Measurements from ENCODE around the gene COL9A3. TPM values are rescaled to one million over a fixed set of nuclear protein-coding genes. Genes with fewer than 3 reads are reported as not detected.

The COL9A3 gene
- total and polyA plus RNA-seq, 11 donors = 0.67 to 6.0 (median 2.0) TPM

DNA sequence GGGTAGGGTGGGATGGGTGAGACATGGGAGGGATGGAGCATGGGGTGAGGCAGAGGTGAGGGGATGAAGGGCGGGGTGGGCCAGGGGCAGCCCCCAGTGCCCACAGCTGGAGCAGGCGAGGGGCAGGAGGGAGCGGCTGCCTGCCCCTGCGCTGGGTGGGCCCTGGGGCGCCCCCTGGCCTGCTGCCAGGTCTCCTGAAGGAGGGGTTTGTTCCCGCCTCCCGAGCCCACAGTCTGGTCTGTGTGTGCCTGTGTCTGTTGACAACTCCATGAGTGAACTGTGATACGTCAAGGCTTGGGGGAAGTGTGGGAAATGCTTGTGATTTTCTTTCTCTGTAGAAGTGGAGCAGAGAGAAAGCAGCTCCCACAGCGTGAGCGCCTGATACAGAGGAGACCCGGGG is 31.5 kb upstream of the COL9A3 start:
- no peaks in the 10 kb centered on the region for H3K9me3 ChIP-seq
- ATAC-seq (no peak), DNase-seq (no peak)
- H3K4me1 ChIP-seq = peaks cover 0 to 19% (median 7%) of the 10 kb centered on the region in 12 donors
- TF ChIP-seq, protein P1, sequence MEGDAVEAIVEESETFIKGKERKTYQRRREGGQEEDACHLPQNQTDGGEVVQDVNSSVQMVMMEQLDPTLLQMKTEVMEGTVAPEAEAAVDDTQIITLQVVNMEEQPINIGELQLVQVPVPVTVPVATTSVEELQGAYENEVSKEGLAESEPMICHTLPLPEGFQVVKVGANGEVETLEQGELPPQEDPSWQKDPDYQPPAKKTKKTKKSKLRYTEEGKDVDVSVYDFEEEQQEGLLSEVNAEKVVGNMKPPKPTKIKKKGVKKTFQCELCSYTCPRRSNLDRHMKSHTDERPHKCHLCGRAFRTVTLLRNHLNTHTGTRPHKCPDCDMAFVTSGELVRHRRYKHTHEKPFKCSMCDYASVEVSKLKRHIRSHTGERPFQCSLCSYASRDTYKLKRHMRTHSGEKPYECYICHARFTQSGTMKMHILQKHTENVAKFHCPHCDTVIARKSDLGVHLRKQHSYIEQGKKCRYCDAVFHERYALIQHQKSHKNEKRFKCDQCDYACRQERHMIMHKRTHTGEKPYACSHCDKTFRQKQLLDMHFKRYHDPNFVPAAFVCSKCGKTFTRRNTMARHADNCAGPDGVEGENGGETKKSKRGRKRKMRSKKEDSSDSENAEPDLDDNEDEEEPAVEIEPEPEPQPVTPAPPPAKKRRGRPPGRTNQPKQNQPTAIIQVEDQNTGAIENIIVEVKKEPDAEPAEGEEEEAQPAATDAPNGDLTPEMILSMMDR (IDR thresholded peaks at IDR 0.05) = no peak
- no peak for TF ChIP-seq POLR2A (IDR thresholded peaks at IDR 0.05)
- 57 to 64% (median 60%) methylated on average over 10 to 11 of the region's 11 CpGs for WGBS, 4 donors
- H3K27ac ChIP-seq = no peak overlapping the region
- intact Hi-C loops (cut with DNase I) = loop anchor here in 1 of 10 donors (10.0 kb wide), 1 partner anchor 281 kb away; no protein-coding TSS in a partner anchor
- H3K36me3 ChIP-seq = no peaks in the 10 kb centered on the region
- no peak overlapping the region for H3K4me3 ChIP-seq
- no peaks in the 10 kb centered on the region for H3K27me3 ChIP-seq

DNA sequence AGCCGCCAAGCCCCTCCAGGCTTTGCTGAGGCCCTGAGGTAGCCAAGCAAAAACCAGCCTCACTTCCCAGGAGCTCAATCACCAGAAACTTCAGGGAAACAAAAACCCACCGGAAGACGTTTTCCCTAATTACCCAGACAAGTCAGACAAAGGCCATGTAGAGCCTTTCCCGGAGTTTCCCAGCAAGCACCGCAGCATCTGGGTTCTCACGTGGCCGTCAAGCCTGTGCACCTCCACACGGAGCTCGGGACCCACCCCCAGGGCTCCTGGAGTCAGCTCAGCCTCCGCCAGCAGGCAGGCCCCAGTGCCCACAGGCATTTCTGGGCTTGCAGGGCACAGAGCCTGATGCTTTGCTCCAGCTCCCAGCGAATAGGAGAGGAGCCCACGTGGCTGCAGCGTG is 30.7 kb upstream of the COL9A3 start:
- intact Hi-C loops (cut with DNase I) = loop anchor here in 1 of 10 donors (10.0 kb wide), 1 partner anchor 281 kb away; no protein-coding TSS in a partner anchor
- H3K4me3 ChIP-seq = no peak overlapping the region
- TF ChIP-seq, protein P1 (IDR thresholded peaks at IDR 0.05) = no peak
- no peak for TF ChIP-seq POLR2A (IDR thresholded peaks at IDR 0.05)
- no peak for ATAC-seq
- H3K4me1 ChIP-seq = peaks cover 0 to 20% (median 8%) of the 10 kb centered on the region in 12 donors
- WGBS, 4 donors = 77 to 89% (median 78%) methylated on average over 13 of the region's 13 CpGs
- no peak overlapping the region for H3K27ac ChIP-seq
- DNase-seq = no peak
- no peaks in the 10 kb centered on the region for H3K9me3 ChIP-seq
- no peaks in the 10 kb centered on the region for H3K36me3 ChIP-seq
- no peaks in the 10 kb centered on the region for H3K27me3 ChIP-seq

DNA sequence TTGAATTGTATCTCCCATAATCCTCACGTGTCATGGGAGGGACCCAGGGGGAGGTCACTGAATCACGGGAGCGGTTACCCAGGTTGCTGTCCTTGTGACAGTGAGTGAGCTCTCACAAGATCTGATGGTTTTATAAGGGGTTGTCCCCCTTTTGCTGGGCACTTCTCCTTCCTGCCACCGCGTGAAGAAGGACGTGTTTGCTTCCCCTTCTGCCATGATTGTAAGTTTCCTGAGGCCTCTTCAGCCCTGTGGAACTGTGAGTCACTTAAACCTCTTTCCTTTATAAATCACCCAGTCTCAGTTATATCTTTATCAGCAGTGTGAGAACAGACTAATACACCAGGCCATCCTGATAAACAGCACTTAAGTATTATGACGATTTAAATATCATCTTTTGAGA is 29.5 kb upstream of the COL9A3 start:
- H3K4me1 ChIP-seq = peaks cover 0 to 22% (median 10%) of the 10 kb centered on the region in 12 donors
- no peak overlapping the region for H3K4me3 ChIP-seq
- intact Hi-C loops (cut with DNase I) = loop anchor here in 1 of 10 donors (10.0 kb wide), 1 partner anchor 283 kb away; no protein-coding TSS in a partner anchor
- H3K27ac ChIP-seq = no peak overlapping the region
- H3K36me3 ChIP-seq = no peaks in the 10 kb centered on the region
- no peak for ATAC-seq
- no peak for DNase-seq
- TF ChIP-seq POLR2A (IDR thresholded peaks at IDR 0.05) = no peak
- TF ChIP-seq, protein P1 (IDR thresholded peaks at IDR 0.05) = no peak
- H3K27me3 ChIP-seq = no peaks in the 10 kb centered on the region
- H3K9me3 ChIP-seq = no peaks in the 10 kb centered on the region
- 78 to 88% (median 86%) methylated on average over 7 of the region's 7 CpGs for WGBS, 4 donors

DNA sequence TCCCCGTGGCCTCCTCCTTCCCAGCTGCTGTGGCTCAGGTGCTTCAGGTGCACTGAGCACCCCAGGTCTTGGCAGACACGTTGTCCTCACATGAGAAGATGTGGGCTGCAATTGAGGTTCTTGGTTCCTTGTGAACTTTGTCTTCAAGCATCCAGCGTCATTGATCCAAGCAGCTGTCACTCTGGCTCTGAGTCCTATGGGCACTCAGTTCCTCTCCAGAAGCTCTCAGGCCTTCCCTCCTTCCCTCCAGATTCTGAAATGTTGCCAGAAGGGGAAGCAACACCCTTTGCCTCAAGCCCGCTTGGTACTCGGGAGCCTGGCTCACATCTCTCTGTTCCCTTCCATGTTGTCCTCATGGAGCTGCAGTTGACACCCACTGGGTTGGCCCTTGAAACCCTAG is 29.0 kb upstream of the COL9A3 start:
- TF ChIP-seq, protein P1 (IDR thresholded peaks at IDR 0.05) = no peak
- TF ChIP-seq POLR2A (IDR thresholded peaks at IDR 0.05) = no peak

More for the DNA sequence above, 29.0 kb upstream of the COL9A3 start:
- Histone ChIP-seq H3K36me3 (no peaks in the 10 kb centered on the region), H3K9me3 (no peaks in the 10 kb centered on the region), H3K4me3 (no peak overlapping the region), H3K27ac (no peak overlapping the region), H3K27me3 (no peaks in the 10 kb centered on the region), H3K4me1 (peaks cover 0 to 16% (median 9%) of the 10 kb centered on the region in 12 donors)
- intact Hi-C loops (cut with DNase I) = loop anchor here in 1 of 10 donors (10.0 kb wide), 1 partner anchor 283 kb away; no protein-coding TSS in a partner anchor
- no peak for ATAC-seq
- WGBS, 4 donors = 86 to 89% (median 87%) methylated on average over 5 of the region's 5 CpGs
- no peak for DNase-seq
